IMR-90 (cell line): ENCODE results near the gene TGDS. TPM values are rescaled to one million over a fixed set of nuclear protein-coding genes. Genes with fewer than 3 reads are reported as not detected.

Source experiments
- ATAC-seq: fragments of 200-7000 bp; cut with Tn5 transposase; 2 replicates; pipeline ENCODE4 v1.9.1; 2020; ENCODE audit warnings: low read depth, mild to moderate bottlenecking, moderate library complexity
- BruUV-seq: library from RNA; stranded (reverse); fragments of 400-500 nt; replicated peaks from 2 replicates; lab custom pipeline; 2021; lab: Mats Ljungman, UMichigan
- CTCF ChIA-PET: fragments of 300-600 bp; formaldehyde crosslinking; extraction: SDS; loops from one replicate; lab custom pipeline; 2021; ENCODE audit warnings: antibody characterized with exemption; lab: Yijun Ruan, JAX
- POLR2A ChIA-PET: fragments of 300-600 bp; sonication (Branson Sonifier 250); formaldehyde crosslinking; loops from one replicate; lab custom pipeline; 2022; ENCODE audit warnings: antibody characterized with exemption; ENCODE audit not compliant: unreplicated experiment; lab: Charles Lee
- DNase-seq: peaks from one replicate; pipeline ENCODE4 v3.0.0; 2013
- H2AFZ ChIP-seq: replicated peaks from 2 replicates; pipeline ENCODE3; 2013; ENCODE audit warnings: low read length, mild to moderate bottlenecking; ENCODE audit not compliant: poor library complexity
- H2AK5ac ChIP-seq: 2 replicates; pipeline ENCODE4 v1.6.1; 2013; ENCODE audit warnings: low read depth, low read length, inconsistent platforms
- H2AK9ac ChIP-seq: replicated peaks from 2 replicates; pipeline ENCODE3; 2013; ENCODE audit warnings: mild to moderate bottlenecking, low read depth, low read length, moderate library complexity; ENCODE audit not compliant: poor library complexity
- H2BK120ac ChIP-seq: 2 replicates; pipeline ENCODE4 v1.6.1; 2013; ENCODE audit warnings: low read depth, low read length, inconsistent platforms
- H2BK15ac ChIP-seq: 3 replicates; pipeline ENCODE4 v1.6.1; 2013; ENCODE audit warnings: low read depth, low read length, inconsistent platforms
- H2BK20ac ChIP-seq: 2 replicates; pipeline ENCODE4 v1.6.1; 2013; ENCODE audit warnings: low read depth, mild to moderate bottlenecking, inconsistent platforms, low read length, moderate library complexity
- H2BK5ac ChIP-seq: 2 replicates; pipeline ENCODE4 v1.6.1; 2013; ENCODE audit warnings: mild to moderate bottlenecking, low read depth, low read length, inconsistent platforms; ENCODE audit not compliant: poor library complexity, severe bottlenecking
- H3K14ac ChIP-seq: replicated peaks from 2 replicates; pipeline ENCODE4 v1.6.1; 2013; ENCODE audit warnings: low read depth, low read length, inconsistent platforms
- H3K18ac ChIP-seq: 2 replicates; pipeline ENCODE4 v1.6.1; 2013; ENCODE audit warnings: low read depth, low read length, control low read depth
- H3K23ac ChIP-seq: 2 replicates; pipeline ENCODE4 v1.6.1; 2013; ENCODE audit warnings: low read depth, low read length, inconsistent platforms
- H3K27ac ChIP-seq: 2 replicates; pipeline ENCODE4 v1.5.1; 2013; ENCODE audit warnings: mild to moderate bottlenecking, control low read depth, low read length; ENCODE audit not compliant: insufficient read depth
- H3K27me3 ChIP-seq: 2 replicates; pipeline ENCODE4 v1.6.1; 2013; ENCODE audit warnings: low read length; ENCODE audit not compliant: control insufficient read depth, insufficient read depth
- H3K36me3 ChIP-seq: 2 replicates; pipeline ENCODE4 v1.6.1; 2013; ENCODE audit warnings: low read length, mixed read lengths; ENCODE audit not compliant: control insufficient read depth, insufficient read depth
- H3K4ac ChIP-seq: 2 replicates; pipeline ENCODE4 v1.6.1; 2013; ENCODE audit warnings: low read depth, low read length, inconsistent platforms
- H3K4me1 ChIP-seq: 2 replicates; pipeline ENCODE4 v1.6.1; 2013; ENCODE audit warnings: low read length, mixed read lengths; ENCODE audit not compliant: control insufficient read depth, insufficient read depth
- H3K4me2 ChIP-seq: 2 replicates; pipeline ENCODE4 v1.6.1; 2013; ENCODE audit warnings: low read depth, mild to moderate bottlenecking, control low read depth, low read length, moderate library complexity
- H3K4me3 ChIP-seq: 2 replicates; pipeline ENCODE4 v1.5.1; 2013; ENCODE audit warnings: low read depth, mild to moderate bottlenecking, control low read depth, low read length, moderate library complexity; ENCODE audit not compliant: insufficient read depth
- H3K56ac ChIP-seq: 2 replicates; pipeline ENCODE4 v1.6.1; 2013; ENCODE audit warnings: low read length, inconsistent platforms; ENCODE audit not compliant: insufficient read depth; ENCODE audit errors: extremely low read depth
- H3K79me1 ChIP-seq, 2 experiments: 2 replicates each; pipeline ENCODE4 v1.6.1; 2013; ENCODE audit warnings: low read length in 2 of 2, inconsistent platforms in 1 of 2, low read depth in 1 of 2
- H3K9ac ChIP-seq: 2 replicates; pipeline ENCODE4 v1.6.1; 2013; ENCODE audit warnings: low read depth, low read length, control low read depth
- H3K9me1 ChIP-seq: 2 replicates; pipeline ENCODE4 v1.6.1; 2013; ENCODE audit warnings: low read length, inconsistent platforms; ENCODE audit not compliant: insufficient read depth
- H3K9me3 ChIP-seq: 2 replicates; pipeline ENCODE4 v1.6.1; 2013; ENCODE audit warnings: low read length; ENCODE audit not compliant: control insufficient read depth, insufficient read depth
- H4K20me1 ChIP-seq: 2 replicates; pipeline ENCODE4 v1.6.1; 2013; ENCODE audit warnings: low read length, inconsistent platforms; ENCODE audit not compliant: insufficient read depth
- H4K5ac ChIP-seq: 2 replicates; pipeline ENCODE4 v1.6.1; 2013; ENCODE audit warnings: mild to moderate bottlenecking, low read depth, low read length, control low read depth
- H4K8ac ChIP-seq, 2 experiments: 2 replicates each; pipeline ENCODE4 v1.6.1; 2013; ENCODE audit warnings: low read depth in 2 of 2, low read length in 2 of 2, control low read depth in 1 of 2, inconsistent platforms in 1 of 2
- H4K91ac ChIP-seq: 2 replicates; pipeline ENCODE4 v1.6.1; 2013; ENCODE audit warnings: low read depth, low read length, inconsistent platforms; ENCODE audit not compliant: insufficient read depth
- BHLHE40 ChIP-seq: fragments of 150-350 bp; IDR thresholded peaks from 2 replicates; pipeline ENCODE4 v1.6.1; 2016; ENCODE audit warnings: mild to moderate bottlenecking, low read depth, low read length
- CHD1 ChIP-seq: IDR thresholded peaks from 2 replicates; pipeline ENCODE4 v1.6.1; 2012; ENCODE audit warnings: low read depth, low read length, improper control_type of control experiment
- FOS ChIP-seq: fragments of 150-350 bp; IDR thresholded peaks from 2 replicates; pipeline ENCODE4 v1.6.1; 2016; ENCODE audit warnings: low read depth, low read length
- MXI1 ChIP-seq: IDR thresholded peaks from 2 replicates; pipeline ENCODE4 v1.6.1; 2012; ENCODE audit warnings: low read depth, mild to moderate bottlenecking, low read length, moderate library complexity, borderline replicate concordance
- NFE2L2 ChIP-seq: fragments of 150-350 bp; IDR thresholded peaks from 2 replicates; pipeline ENCODE4 v1.6.1; 2016; ENCODE audit warnings: low read depth, mild to moderate bottlenecking, low read length
- POLR2A ChIP-seq: IDR thresholded peaks from 2 replicates; pipeline ENCODE4 v1.6.1; 2012; ENCODE audit warnings: mild to moderate bottlenecking, low read depth, low read length
- RAD21 ChIP-seq: IDR thresholded peaks from 2 replicates; pipeline ENCODE4 v1.6.1; 2012; ENCODE audit warnings: low read length, improper control_type of control experiment
- RCOR1 ChIP-seq: IDR thresholded peaks from 2 replicates; pipeline ENCODE4 v1.6.1; 2012; ENCODE audit warnings: mild to moderate bottlenecking, low read length, improper control_type of control experiment; ENCODE audit not compliant: insufficient replicate concordance
- RFX5 ChIP-seq: IDR thresholded peaks from 2 replicates; pipeline ENCODE4 v1.8.0; 2012; ENCODE audit warnings: low read depth, mild to moderate bottlenecking, low read length, moderate library complexity
- SMC3 ChIP-seq: fragments of 150-350 bp; IDR thresholded peaks from 2 replicates; pipeline ENCODE4 v1.6.1; 2016; ENCODE audit warnings: low read depth, mild to moderate bottlenecking, antibody characterized with exemption, low read length, moderate library complexity
- WGBS, 2 experiments: methylation state at CpG; one replicate each; pipeline versions ENCODE4 v1.1.5 to v1.1.7; 2013; ENCODE audit warnings: missing lambda C conversion rate in 2 of 2; ENCODE audit not compliant: insufficient read length in 1 of 2; ENCODE audit errors: extremely low coverage in 2 of 2; 5-methylcytosine and 5-hydroxymethylcytosine counted together
- dilution Hi-C: fragments of 300-500 bp; cut with HindIII; formaldehyde crosslinking; loops from one replicate; pipeline ENCODE4 v1.14.3; 2018; ENCODE audit warnings: low sequenced_read_pairs; ENCODE audit not compliant: unreplicated experiment
- in situ Hi-C: fragments of 300-500 bp; cut with MboI; formaldehyde crosslinking; loops from 3 replicates; pipeline ENCODE4 v1.14.3; 2019; ENCODE audit warnings: low sequenced_read_pairs, inconsistent platforms, mixed read lengths
- intact Hi-C: fragments of 100-400 bp; cut with micrococcal nuclease; formaldehyde crosslinking; loops from 2 replicates; pipeline ENCODE4 v1.10.0; 2022
- polyA plus RNA-seq, 3 experiments: library from polyadenylated mRNA; depleted of rRNA; stranded (reverse); fragments of >200 nt; gene quantifications; 2 replicates each; pipeline ENCODE4 v1.2.3, GENCODE V29; 2012; ENCODE audit warnings: low replicate concordance in 1 of 3
- total RNA-seq: library from RNA; depleted of rRNA; stranded (reverse); fragments of >200 nt; gene quantifications from 2 replicates; pipeline ENCODE4 v1.2.3, GENCODE V29; 2012
- TF ChIP-seq, protein P1 (sequence below): conservative IDR thresholded peaks from 2 replicates; pipeline ENCODE4 v1.5.1; 2012; ENCODE audit warnings: mild to moderate bottlenecking, low read depth, low read length, improper control_type of control experiment
- TF ChIP-seq, protein P2 (sequence below): fragments of 150-350 bp; IDR thresholded peaks from 2 replicates; pipeline ENCODE4 v1.6.1; 2017; ENCODE audit warnings: mild to moderate bottlenecking, antibody characterized with exemption, low read length, low read depth
- TF ChIP-seq, protein P3 (sequence below): fragments of 150-350 bp; IDR thresholded peaks from 2 replicates; pipeline ENCODE4 v1.6.1; 2016; ENCODE audit warnings: low read depth, mild to moderate bottlenecking, low read length, moderate library complexity, borderline replicate concordance

The TGDS gene
- total and polyA plus RNA-seq, 2 of the 4 experiments (the other 2 are of a cell fraction): 9.6 to 15.6 TPM

DNA sequence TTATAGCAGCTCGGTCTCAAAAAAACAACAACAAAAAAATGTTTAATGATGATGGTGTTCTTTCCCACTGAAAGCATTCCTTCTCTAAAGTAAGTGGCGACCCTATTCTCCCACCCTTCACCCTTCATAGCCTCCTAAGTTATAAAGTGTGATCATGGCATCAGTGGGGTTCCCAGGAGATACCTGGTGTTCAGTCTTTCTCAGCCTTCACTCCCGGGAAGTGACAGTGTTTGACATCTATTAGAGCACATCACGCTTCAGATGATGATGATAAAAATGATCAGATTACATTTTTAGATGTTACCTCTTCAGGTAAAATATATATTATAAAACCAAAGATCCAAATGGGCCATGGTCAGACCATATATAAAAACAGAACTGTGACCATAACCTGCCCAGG lies 51.0 kb downstream of the TGDS start:
- Histone ChIP-seq H2BK5ac (no peak overlapping the region), H3K27ac (no peak overlapping the region), H3K14ac (no peak overlapping the region), H4K20me1 (no peaks in the 10 kb centered on the region; the same call in 1 of the 2 replicates), H3K9me1 (no peaks in the 10 kb centered on the region), H3K9me3 (no peaks in the 10 kb centered on the region), H2AK5ac (no peak overlapping the region), H3K18ac (no peak overlapping the region), H3K27me3 (peaks cover 2% of the 10 kb centered on the region), H3K23ac (no peak overlapping the region), H3K4me2 (no peak overlapping the region), H2AFZ (no peak overlapping the region), H2BK120ac (no peak overlapping the region), H3K4me1 (no peaks in the 10 kb centered on the region), H3K79me1 (no peaks in the 10 kb centered on the region), H4K8ac (no peak overlapping the region), H4K5ac (no peak overlapping the region), H2BK15ac (no peak overlapping the region), H3K36me3 (no peaks in the 10 kb centered on the region), H2AK9ac (no peak overlapping the region), H2BK20ac (no peak overlapping the region), H3K4ac (no peak overlapping the region), H3K56ac (no peak overlapping the region), H3K9ac (no peak overlapping the region), H4K91ac (no peak overlapping the region), H3K4me3 (no peak overlapping the region)
- no CpG with 5 or more reads among the region's 4 CpGs for WGBS, 2 experiments
- no TSS peak for BruUV-seq
- TF ChIP-seq, protein P1, sequence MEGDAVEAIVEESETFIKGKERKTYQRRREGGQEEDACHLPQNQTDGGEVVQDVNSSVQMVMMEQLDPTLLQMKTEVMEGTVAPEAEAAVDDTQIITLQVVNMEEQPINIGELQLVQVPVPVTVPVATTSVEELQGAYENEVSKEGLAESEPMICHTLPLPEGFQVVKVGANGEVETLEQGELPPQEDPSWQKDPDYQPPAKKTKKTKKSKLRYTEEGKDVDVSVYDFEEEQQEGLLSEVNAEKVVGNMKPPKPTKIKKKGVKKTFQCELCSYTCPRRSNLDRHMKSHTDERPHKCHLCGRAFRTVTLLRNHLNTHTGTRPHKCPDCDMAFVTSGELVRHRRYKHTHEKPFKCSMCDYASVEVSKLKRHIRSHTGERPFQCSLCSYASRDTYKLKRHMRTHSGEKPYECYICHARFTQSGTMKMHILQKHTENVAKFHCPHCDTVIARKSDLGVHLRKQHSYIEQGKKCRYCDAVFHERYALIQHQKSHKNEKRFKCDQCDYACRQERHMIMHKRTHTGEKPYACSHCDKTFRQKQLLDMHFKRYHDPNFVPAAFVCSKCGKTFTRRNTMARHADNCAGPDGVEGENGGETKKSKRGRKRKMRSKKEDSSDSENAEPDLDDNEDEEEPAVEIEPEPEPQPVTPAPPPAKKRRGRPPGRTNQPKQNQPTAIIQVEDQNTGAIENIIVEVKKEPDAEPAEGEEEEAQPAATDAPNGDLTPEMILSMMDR: no peak
- TF ChIP-seq, protein P2, sequence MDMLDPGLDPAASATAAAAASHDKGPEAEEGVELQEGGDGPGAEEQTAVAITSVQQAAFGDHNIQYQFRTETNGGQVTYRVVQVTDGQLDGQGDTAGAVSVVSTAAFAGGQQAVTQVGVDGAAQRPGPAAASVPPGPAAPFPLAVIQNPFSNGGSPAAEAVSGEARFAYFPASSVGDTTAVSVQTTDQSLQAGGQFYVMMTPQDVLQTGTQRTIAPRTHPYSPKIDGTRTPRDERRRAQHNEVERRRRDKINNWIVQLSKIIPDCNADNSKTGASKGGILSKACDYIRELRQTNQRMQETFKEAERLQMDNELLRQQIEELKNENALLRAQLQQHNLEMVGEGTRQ: no peak
- no peak for TF ChIP-seq SMC3
- TF ChIP-seq BHLHE40: no peak
- no peak for TF ChIP-seq RAD21
- no peak for TF ChIP-seq FOS
- no peak for TF ChIP-seq POLR2A
- no peak for TF ChIP-seq RFX5
- TF ChIP-seq, protein P3, sequence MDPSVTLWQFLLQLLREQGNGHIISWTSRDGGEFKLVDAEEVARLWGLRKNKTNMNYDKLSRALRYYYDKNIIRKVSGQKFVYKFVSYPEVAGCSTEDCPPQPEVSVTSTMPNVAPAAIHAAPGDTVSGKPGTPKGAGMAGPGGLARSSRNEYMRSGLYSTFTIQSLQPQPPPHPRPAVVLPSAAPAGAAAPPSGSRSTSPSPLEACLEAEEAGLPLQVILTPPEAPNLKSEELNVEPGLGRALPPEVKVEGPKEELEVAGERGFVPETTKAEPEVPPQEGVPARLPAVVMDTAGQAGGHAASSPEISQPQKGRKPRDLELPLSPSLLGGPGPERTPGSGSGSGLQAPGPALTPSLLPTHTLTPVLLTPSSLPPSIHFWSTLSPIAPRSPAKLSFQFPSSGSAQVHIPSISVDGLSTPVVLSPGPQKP: no peak
- TF ChIP-seq RCOR1: no peak
- no peak for TF ChIP-seq NFE2L2
- no peak for TF ChIP-seq CHD1
- no peak for TF ChIP-seq MXI1
- DNase-seq (no peak), ATAC-seq (no peak)
- dilution Hi-C loops: no loop called here
- in situ Hi-C loops: no loop called here
- POLR2A ChIA-PET: no interaction called here
- CTCF ChIA-PET: no interaction called here
- intact Hi-C loops: loop anchor here (5.0 kb wide), 1 partner anchor 108 kb away; no protein-coding TSS in a partner anchor
